NOMO-1 treated with DMSO at 0.1 percent for 48 hours (cell line): ENCODE results near the gene NFAT5.
"Not testable (repeated sequence)": the region's sequence is repeated elsewhere in the genome, so short reads cannot be mapped to it uniquely, and the experiment has no call there.

Experiments used
- DNase-seq: peaks from one replicate; lab custom pipeline; 2025; ENCODE audit not compliant: unreplicated experiment; lab: John Stamatoyannopoulos, UW

The NFAT5 gene

GRCh38 chr16:69633375-69633774 is 67.6 kb downstream of the NFAT5 start:
- DNase-seq = no peak

- DNase-seq = not testable (repeated sequence)
Observed at GRCh38 chr16:69636563-69637146, 70.9 kb downstream of the NFAT5 start.

- DNase-seq = not testable (repeated sequence)
Observed at GRCh38 chr16:69637206-69637865, 71.6 kb downstream of the NFAT5 start.

- DNase-seq = not testable (repeated sequence)
Observed at GRCh38 chr16:69643997-69644396, 78.2 kb downstream of the NFAT5 start.

- DNase-seq = no peak
Observed at GRCh38 chr16:69644790-69645189, 79.0 kb downstream of the NFAT5 start.

GRCh38 chr16:69647020-69647419 is 81.3 kb downstream of the NFAT5 start:
- DNase-seq = no peak

GRCh38 chr16:69651217-69651616 is 85.5 kb downstream of the NFAT5 start:
- DNase-seq = no peak

- DNase-seq = no peak
Observed at GRCh38 chr16:69654280-69654931, 88.6 kb downstream of the NFAT5 start.

- DNase-seq = no peak
Observed at GRCh38 chr16:69660166-69660565, 94.4 kb downstream of the NFAT5 start.

GRCh38 chr16:69662901-69663300 is 97.1 kb downstream of the NFAT5 start:
- no peak for DNase-seq

- no peak for DNase-seq
Observed at GRCh38 chr16:69663846-69664245, 98.1 kb downstream of the NFAT5 start.

- DNase-seq = no peak
Observed at GRCh38 chr16:69669577-69669976, 103.8 kb downstream of the NFAT5 start.

- DNase-seq = no peak
Observed at GRCh38 chr16:69672315-69672997, 106.7 kb downstream of the NFAT5 start.

- no peak for DNase-seq
Observed at GRCh38 chr16:69672998-69673713, 107.4 kb downstream of the NFAT5 start.

GRCh38 chr16:69680358-69680757 is 114.6 kb downstream of the NFAT5 start:
- no peak for DNase-seq

GRCh38 chr16:69688589-69688988 is 122.8 kb downstream of the NFAT5 start:
- no peak for DNase-seq

- no peak for DNase-seq
Observed at GRCh38 chr16:69691980-69692911, 126.5 kb downstream of the NFAT5 start.

GRCh38 chr16:69693916-69694315 is 128.2 kb downstream of the NFAT5 start:
- no peak for DNase-seq

GRCh38 chr16:69698404-69698803 is 132.6 kb downstream of the NFAT5 start:
- no peak for DNase-seq

- DNase-seq = no peak
Observed at GRCh38 chr16:69699915-69700314, 134.1 kb downstream of the NFAT5 start.
